Measurements from ENCODE around the gene CASZ1. TPM values are rescaled to one million over a fixed set of nuclear protein-coding genes. Genes with fewer than 3 reads are reported as not detected.
A peak's percentile ranks its signal among the peaks of the same experiment; 100 is the strongest.

The CASZ1 gene
- polyA plus RNA-seq, 1 donor = 16.2 TPM

DNA sequence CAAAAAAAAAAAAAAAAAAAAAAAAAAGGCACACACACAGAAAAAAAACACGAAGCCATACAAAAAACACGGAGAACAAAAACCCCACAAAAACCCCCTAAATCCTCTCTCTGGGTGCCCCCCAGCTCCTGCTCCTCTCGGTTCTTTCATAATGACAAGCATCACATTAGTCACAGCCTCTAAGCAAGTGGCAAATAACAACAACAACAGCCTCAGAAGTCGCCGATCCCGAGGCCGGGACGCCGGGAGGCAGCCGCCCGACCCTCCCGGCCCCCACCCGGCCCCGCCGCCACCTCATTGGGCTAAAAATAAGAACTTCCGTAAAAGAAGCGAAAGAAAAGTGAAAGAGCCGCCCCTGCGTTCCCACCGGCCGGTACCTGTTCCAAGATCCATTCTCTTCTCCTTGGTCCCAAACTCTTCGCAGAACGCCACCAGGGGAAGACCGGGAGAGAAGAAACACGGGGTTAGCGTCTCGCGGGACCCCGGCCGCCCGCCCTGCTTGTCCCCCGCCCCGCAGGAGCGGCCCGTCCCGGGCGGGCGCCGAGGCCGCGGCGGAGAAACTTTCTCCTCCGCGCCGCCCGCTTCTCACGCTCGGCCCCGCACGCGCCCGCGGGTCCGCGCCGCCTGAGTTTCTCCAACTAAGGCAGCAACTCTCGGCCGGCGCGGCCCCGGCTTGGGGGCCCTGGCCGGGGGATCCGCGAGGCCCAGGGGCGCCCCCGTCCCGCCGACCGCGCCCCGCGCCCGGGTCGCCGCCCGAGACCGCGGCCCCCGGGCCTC lies 102.8 kb downstream of the CASZ1 start:
- Histone ChIP-seq H3K4me1 (ENCODE audit: control insufficient read depth, insufficient read depth, low read length) (peaks cover 54% of the 10 kb centered on the region), H3K27me3 (ENCODE audit: control insufficient read depth, insufficient read depth, low read length) (no peaks in the 10 kb centered on the region), H3K36me3 (ENCODE audit: control insufficient read depth, insufficient read depth, low read length) (peaks cover 2% of the 10 kb centered on the region), H3K27ac (ENCODE audit: low read length) (peak overlapping the region; percentile 97), H3K4me3 (ENCODE audit: low read length) (peak overlapping the region; percentile 64), H3K9me3 (ENCODE audit: control insufficient read depth, low read depth, low read length) (peaks cover under 1% of the 10 kb centered on the region)
- no CpG with 5 or more reads among the region's 79 CpGs for WGBS (ENCODE audit: insufficient coverage, low lambda C conversion rate)
- DNase-seq = peak in 1 of 2 donors; percentile 72

GRCh38 chr1:10693152-10693496 lies 103.3 kb downstream of the CASZ1 start:
- Histone ChIP-seq H3K27me3 (ENCODE audit: control insufficient read depth, insufficient read depth, low read length) (no peaks in the 10 kb centered on the region), H3K27ac (ENCODE audit: low read length) (peak overlapping the region; percentile 97), H3K36me3 (ENCODE audit: control insufficient read depth, insufficient read depth, low read length) (peaks cover 2% of the 10 kb centered on the region), H3K4me1 (ENCODE audit: control insufficient read depth, insufficient read depth, low read length) (peaks cover 59% of the 10 kb centered on the region), H3K4me3 (ENCODE audit: low read length) (peak overlapping the region; percentile 64), H3K9me3 (ENCODE audit: control insufficient read depth, low read depth, low read length) (no peaks in the 10 kb centered on the region)
- DNase-seq = no peak
- no CpG with 5 or more reads among the region's 6 CpGs for WGBS (ENCODE audit: insufficient coverage, low lambda C conversion rate)

- 100% methylated on average over 1 of the region's 13 CpGs for WGBS (ENCODE audit: insufficient coverage, low lambda C conversion rate)
- peak; percentile 69 to 75 for DNase-seq
- peaks cover 60% of the 10 kb centered on the region for H3K4me1 ChIP-seq (ENCODE audit: control insufficient read depth, insufficient read depth, low read length)
These were observed 103.9 kb downstream of the CASZ1 start for GRCh38 chr1:10692401-10693021.

DNA sequence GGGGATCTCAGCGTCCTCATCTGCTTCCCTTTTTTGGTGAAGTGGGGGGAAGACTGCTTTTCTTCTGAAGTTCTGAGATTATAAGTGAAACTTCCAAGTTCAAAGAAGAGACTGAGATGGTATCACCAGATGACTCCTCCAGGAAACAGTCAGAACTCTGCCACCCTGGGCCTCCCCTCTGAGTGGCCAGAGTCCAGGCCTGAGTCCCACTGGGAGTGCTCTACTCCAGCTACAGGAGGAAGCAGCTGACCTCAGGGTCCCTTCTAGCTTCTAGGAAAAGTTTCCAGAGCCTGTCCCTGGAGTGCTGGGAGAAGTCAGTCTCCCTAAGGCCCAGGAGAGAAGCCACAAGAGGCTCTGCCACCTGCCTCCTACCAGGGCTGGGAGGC lies 104.7 kb downstream of the CASZ1 start:
- Histone ChIP-seq H3K4me1 (ENCODE audit: control insufficient read depth, insufficient read depth, low read length) (peaks cover 64% of the 10 kb centered on the region), H3K27me3 (ENCODE audit: control insufficient read depth, insufficient read depth, low read length) (no peaks in the 10 kb centered on the region), H3K27ac (ENCODE audit: low read length) (peak overlapping the region; percentile 97), H3K9me3 (ENCODE audit: control insufficient read depth, low read depth, low read length) (no peaks in the 10 kb centered on the region), H3K36me3 (ENCODE audit: control insufficient read depth, insufficient read depth, low read length) (peaks cover 2% of the 10 kb centered on the region), H3K4me3 (ENCODE audit: low read length) (peak overlapping the region; percentile 11)
- no CpG with 5 or more reads among the region's 1 CpG for WGBS (ENCODE audit: insufficient coverage, low lambda C conversion rate)
- peak; percentile 83 to 90 for DNase-seq

More at GRCh38 chr1:10692401-10693021, 103.9 kb downstream of the CASZ1 start:
- Histone ChIP-seq H3K36me3 (ENCODE audit: control insufficient read depth, insufficient read depth, low read length) (peaks cover 2% of the 10 kb centered on the region), H3K4me3 (ENCODE audit: low read length) (peak overlapping the region; percentile 64), H3K9me3 (ENCODE audit: control insufficient read depth, low read depth, low read length) (no peaks in the 10 kb centered on the region), H3K27ac (ENCODE audit: low read length) (peak overlapping the region; percentile 97), H3K27me3 (ENCODE audit: control insufficient read depth, insufficient read depth, low read length) (no peaks in the 10 kb centered on the region)

GRCh38 chr1:10691075-10691739 lies 105.2 kb downstream of the CASZ1 start:
- H3K27me3 ChIP-seq (ENCODE audit: control insufficient read depth, insufficient read depth, low read length) = no peaks in the 10 kb centered on the region
- peaks cover 69% of the 10 kb centered on the region for H3K4me1 ChIP-seq (ENCODE audit: control insufficient read depth, insufficient read depth, low read length)
- H3K27ac ChIP-seq (ENCODE audit: low read length) = peak overlapping the region; percentile 97
- DNase-seq = peak in 1 of 2 donors; percentile 25
- peaks cover 2% of the 10 kb centered on the region for H3K36me3 ChIP-seq (ENCODE audit: control insufficient read depth, insufficient read depth, low read length)
- no peak overlapping the region for H3K4me3 ChIP-seq (ENCODE audit: low read length)
- no CpG with 5 or more reads among the region's 17 CpGs for WGBS (ENCODE audit: insufficient coverage, low lambda C conversion rate)
- H3K9me3 ChIP-seq (ENCODE audit: control insufficient read depth, low read depth, low read length) = no peaks in the 10 kb centered on the region

GRCh38 chr1:10690484-10690883 lies 106.0 kb downstream of the CASZ1 start:
- Histone ChIP-seq H3K36me3 (ENCODE audit: control insufficient read depth, insufficient read depth, low read length) (peaks cover 2% of the 10 kb centered on the region), H3K9me3 (ENCODE audit: control insufficient read depth, low read depth, low read length) (no peaks in the 10 kb centered on the region), H3K27ac (ENCODE audit: low read length) (no peak overlapping the region), H3K27me3 (ENCODE audit: control insufficient read depth, insufficient read depth, low read length) (no peaks in the 10 kb centered on the region), H3K4me1 (ENCODE audit: control insufficient read depth, insufficient read depth, low read length) (peaks cover 72% of the 10 kb centered on the region), H3K4me3 (ENCODE audit: low read length) (no peak overlapping the region)
- no peak for DNase-seq
- WGBS (ENCODE audit: insufficient coverage, low lambda C conversion rate) = no CpG with 5 or more reads among the region's 17 CpGs

- Histone ChIP-seq H3K27ac (ENCODE audit: low read length) (peak overlapping the region; percentile 75), H3K4me3 (ENCODE audit: low read length) (no peak overlapping the region), H3K4me1 (ENCODE audit: control insufficient read depth, insufficient read depth, low read length) (peaks cover 92% of the 10 kb centered on the region), H3K36me3 (ENCODE audit: control insufficient read depth, insufficient read depth, low read length) (peaks cover 2% of the 10 kb centered on the region), H3K9me3 (ENCODE audit: control insufficient read depth, low read depth, low read length) (no peaks in the 10 kb centered on the region), H3K27me3 (ENCODE audit: control insufficient read depth, insufficient read depth, low read length) (no peaks in the 10 kb centered on the region)
- DNase-seq = no peak
- WGBS (ENCODE audit: insufficient coverage, low lambda C conversion rate) = no CpG with 5 or more reads among the region's 10 CpGs
These were observed 108.0 kb downstream of the CASZ1 start for GRCh38 chr1:10688409-10688786.

- Histone ChIP-seq H3K4me1 (ENCODE audit: control insufficient read depth, insufficient read depth, low read length) (peaks cover 95% of the 10 kb centered on the region), H3K27ac (ENCODE audit: low read length) (peak overlapping the region; percentile 75), H3K4me3 (ENCODE audit: low read length) (no peak overlapping the region), H3K36me3 (ENCODE audit: control insufficient read depth, insufficient read depth, low read length) (peaks cover 2% of the 10 kb centered on the region), H3K9me3 (ENCODE audit: control insufficient read depth, low read depth, low read length) (no peaks in the 10 kb centered on the region), H3K27me3 (ENCODE audit: control insufficient read depth, insufficient read depth, low read length) (no peaks in the 10 kb centered on the region)
- WGBS (ENCODE audit: insufficient coverage, low lambda C conversion rate) = 71% methylated on average over 2 of the region's 15 CpGs
- no peak for DNase-seq
These were observed 108.6 kb downstream of the CASZ1 start for GRCh38 chr1:10687782-10688408.

- Histone ChIP-seq H3K27me3 (ENCODE audit: control insufficient read depth, insufficient read depth, low read length) (no peaks in the 10 kb centered on the region), H3K27ac (ENCODE audit: low read length) (peak overlapping the region; percentile 75), H3K4me3 (ENCODE audit: low read length) (no peak overlapping the region), H3K4me1 (ENCODE audit: control insufficient read depth, insufficient read depth, low read length) (peaks cover 95% of the 10 kb centered on the region), H3K36me3 (ENCODE audit: control insufficient read depth, insufficient read depth, low read length) (peaks cover 2% of the 10 kb centered on the region), H3K9me3 (ENCODE audit: control insufficient read depth, low read depth, low read length) (no peaks in the 10 kb centered on the region)
- WGBS (ENCODE audit: insufficient coverage, low lambda C conversion rate) = no CpG with 5 or more reads among the region's 7 CpGs
- peak in 1 of 2 donors; percentile 53 for DNase-seq
These were observed 109.2 kb downstream of the CASZ1 start for GRCh38 chr1:10687251-10687651.

GRCh38 chr1:10686404-10687040 lies 109.9 kb downstream of the CASZ1 start:
- Histone ChIP-seq H3K36me3 (ENCODE audit: control insufficient read depth, insufficient read depth, low read length) (peaks cover 2% of the 10 kb centered on the region), H3K4me3 (ENCODE audit: low read length) (no peak overlapping the region), H3K9me3 (ENCODE audit: control insufficient read depth, low read depth, low read length) (no peaks in the 10 kb centered on the region), H3K27ac (ENCODE audit: low read length) (peak overlapping the region; percentile 75), H3K4me1 (ENCODE audit: control insufficient read depth, insufficient read depth, low read length) (peaks cover 95% of the 10 kb centered on the region), H3K27me3 (ENCODE audit: control insufficient read depth, insufficient read depth, low read length) (no peaks in the 10 kb centered on the region)
- peak; percentile 69 to 87 for DNase-seq
- WGBS (ENCODE audit: insufficient coverage, low lambda C conversion rate) = no CpG with 5 or more reads among the region's 20 CpGs

Data from large intestine (tissue), 3 donors.